ENCODE data around the gene SBF1.

SBF1 gene

DNA sequence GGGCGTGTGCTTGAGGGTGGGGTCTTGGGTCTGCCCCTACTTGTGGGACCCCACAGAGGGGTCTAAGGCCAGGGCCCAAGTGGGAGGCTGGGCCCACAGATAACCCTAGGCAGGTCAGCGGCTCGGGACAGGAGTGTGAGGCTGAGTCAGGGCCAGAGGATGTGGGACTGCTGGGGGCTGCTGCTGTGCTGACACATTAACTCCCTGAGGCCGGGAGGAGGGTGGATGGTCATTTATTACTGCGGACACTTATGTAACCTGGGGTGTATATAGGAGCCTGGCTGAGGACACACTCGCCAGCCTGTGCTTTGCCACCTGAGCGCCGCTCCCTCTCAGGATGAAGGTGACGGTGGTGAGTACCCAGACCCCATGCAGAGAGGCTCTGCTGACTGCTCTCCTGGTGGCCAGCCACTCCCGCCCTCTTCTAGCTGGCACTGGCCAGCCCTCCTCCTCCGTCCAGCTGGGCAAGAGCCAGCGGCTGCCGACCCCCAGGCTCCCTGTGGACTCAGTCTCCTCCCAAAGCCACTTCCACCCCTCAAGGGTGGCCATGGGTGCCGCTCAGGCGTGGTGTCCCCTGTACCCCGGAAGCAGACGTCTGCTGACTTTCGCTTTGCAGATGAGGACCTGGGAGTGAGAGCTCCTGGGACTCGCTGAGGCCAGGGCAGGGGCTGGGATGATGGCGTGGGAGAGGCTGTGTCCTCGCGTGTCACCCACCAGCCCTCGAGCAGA, 11.9 kb upstream of the SBF1 start, which contains the start of gene MIOX:
Gene MIOX (plus strand): TSS at position 299 of the 729 bp plus-strand sequence. CDS start 39 bp downstream, at position 338.
- peak within 1 kb of the TSS; percentile 24; the same call in 1 of the 2 replicates for H3K27ac ChIP-seq
- TF ChIP-seq ZFX (IDR thresholded peaks at IDR 0.05) = no peak
- TF ChIP-seq, protein P1, sequence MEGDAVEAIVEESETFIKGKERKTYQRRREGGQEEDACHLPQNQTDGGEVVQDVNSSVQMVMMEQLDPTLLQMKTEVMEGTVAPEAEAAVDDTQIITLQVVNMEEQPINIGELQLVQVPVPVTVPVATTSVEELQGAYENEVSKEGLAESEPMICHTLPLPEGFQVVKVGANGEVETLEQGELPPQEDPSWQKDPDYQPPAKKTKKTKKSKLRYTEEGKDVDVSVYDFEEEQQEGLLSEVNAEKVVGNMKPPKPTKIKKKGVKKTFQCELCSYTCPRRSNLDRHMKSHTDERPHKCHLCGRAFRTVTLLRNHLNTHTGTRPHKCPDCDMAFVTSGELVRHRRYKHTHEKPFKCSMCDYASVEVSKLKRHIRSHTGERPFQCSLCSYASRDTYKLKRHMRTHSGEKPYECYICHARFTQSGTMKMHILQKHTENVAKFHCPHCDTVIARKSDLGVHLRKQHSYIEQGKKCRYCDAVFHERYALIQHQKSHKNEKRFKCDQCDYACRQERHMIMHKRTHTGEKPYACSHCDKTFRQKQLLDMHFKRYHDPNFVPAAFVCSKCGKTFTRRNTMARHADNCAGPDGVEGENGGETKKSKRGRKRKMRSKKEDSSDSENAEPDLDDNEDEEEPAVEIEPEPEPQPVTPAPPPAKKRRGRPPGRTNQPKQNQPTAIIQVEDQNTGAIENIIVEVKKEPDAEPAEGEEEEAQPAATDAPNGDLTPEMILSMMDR (conservative IDR thresholded peaks at IDR 0.05) = no peak

DNA sequence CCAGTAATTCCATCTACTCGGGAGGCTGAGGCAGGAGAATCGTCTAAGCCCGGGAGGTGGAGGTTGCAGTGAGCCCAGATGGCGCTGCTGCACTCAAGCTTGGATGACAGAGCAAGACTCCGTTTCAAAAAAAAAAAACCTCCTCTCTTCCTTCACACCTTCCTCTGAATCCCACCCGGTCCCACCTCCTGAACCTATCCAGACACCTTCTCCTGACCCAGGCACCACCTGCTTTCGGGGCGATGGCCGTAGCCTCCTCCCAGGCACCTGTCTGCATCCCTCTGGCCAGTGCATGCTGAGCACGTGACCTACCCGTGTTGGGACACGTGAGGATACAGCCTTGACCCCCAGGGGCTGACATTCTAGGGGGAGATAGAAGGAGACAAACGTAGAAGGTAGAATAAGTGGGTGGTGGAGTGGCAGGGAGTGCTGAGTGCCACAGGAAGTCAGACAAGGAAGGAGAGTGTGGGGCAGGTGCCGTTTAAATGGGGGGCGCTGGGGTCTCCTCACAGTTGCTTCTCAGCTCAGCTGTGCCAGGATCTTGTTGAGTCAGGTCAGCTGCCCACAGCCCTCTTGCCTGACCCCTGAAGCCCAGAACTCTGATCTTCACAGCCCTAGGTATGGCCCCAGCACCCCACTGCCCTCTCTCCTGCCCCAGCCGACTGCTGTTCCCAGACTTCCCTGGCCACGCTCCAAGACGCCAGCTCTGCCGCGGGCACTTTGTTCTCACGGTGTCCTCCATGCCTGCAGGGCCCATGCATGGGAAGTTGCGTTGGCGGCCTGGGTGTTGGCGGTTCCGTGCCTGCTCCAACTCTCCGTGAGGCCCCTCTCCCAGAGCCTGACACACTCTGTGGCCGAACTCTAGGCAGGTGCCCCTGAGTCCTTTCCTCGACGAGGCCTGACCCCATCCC, 10.6 kb upstream of the SBF1 start:
- peak overlapping the region; percentile 24; the same call in 1 of the 2 replicates for H3K27ac ChIP-seq
- TF ChIP-seq ZFX (IDR thresholded peaks at IDR 0.05) = no peak
- TF ChIP-seq, protein P1 (conservative IDR thresholded peaks at IDR 0.05) = no peak

DNA sequence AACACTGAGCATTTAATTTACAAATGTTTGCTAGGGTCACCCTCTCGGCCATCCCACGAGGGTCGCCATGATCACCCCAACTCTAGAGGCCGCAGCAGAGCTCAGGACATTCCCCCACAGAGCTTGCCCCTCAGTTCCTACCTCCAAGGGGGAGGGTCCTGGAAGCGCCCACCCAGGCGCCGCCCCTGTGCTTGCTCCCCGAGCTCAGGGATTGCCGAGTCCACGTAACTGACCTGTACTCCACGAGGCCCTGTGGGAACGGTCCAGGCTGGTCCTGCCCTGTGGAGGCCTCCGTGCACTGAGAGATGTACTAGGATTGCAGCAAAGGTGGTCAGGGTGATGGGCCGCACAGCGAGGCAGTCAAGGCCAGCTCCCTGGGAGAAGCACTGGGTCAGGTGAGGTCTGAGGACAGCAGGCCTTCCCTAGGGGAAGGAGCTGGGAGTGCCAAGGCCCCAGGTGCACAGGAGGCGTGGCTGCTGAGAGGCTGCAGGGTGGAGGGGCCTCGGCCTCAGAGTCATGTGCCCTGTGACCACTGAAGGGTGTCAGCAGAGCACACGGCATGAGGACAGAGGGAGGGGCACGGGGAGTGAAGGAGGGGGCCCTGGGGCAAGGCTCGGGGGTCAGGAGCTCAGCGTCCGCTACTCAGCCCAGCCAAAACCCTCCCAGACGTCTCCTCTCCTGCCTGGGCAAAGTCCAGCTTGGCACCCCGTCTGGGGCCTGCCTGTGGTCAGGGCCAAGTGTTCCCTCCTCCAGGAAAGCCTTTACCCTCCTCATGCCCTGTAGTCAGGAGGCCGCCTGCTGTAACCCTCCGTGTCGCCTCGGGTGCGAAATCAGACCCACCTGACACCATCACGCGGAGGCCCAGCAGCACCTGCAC, 9.4 kb upstream of the SBF1 start:
- no peak overlapping the region for H3K27ac ChIP-seq
- no peak for TF ChIP-seq ZFX (IDR thresholded peaks at IDR 0.05)
- TF ChIP-seq, protein P1 (conservative IDR thresholded peaks at IDR 0.05) = no peak

DNA sequence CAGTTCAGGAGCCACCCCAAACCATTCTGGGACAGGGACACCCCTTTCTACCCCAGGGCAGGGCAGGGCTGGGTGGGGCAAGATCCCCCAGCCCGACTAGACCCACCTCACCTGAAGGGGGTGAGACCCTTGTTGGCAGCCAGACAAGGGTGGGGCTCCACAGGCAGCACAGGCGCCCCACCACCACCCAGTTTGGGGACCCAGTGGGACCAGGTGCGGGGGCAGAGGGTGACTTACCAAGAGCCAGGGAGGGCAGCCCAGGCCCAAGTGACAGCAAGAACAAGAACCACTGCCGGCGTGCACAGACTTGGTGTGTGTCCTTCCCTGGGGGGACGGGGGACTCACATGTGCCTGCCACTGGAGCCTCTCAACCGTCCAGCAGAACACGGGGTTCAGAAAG, 8.7 kb upstream of the SBF1 start:
- no peak for TF ChIP-seq ZFX (IDR thresholded peaks at IDR 0.05)
- TF ChIP-seq, protein P1 (conservative IDR thresholded peaks at IDR 0.05) = no peak
- H3K27ac ChIP-seq = no peak overlapping the region

DNA sequence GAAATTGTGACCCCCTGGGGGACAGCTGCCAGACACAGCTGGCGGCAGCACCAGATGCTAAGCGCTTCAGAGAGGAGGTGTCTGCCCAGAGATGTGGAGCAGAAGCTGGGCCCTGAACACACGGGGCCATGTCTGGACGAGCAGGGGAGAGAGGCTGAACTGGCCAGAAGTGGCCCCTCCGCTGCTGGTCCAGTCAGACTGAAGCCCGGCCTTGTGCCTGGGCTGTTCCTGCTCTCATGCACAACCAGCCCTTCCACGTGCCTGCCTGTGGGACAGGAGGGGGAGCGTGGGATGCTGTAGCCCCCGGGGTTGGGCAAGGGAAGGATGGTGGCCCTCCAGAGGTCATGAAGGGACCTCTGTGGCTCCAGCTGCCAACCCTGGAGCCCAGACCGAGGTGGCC, 8.3 kb upstream of the SBF1 start:
- TF ChIP-seq, protein P1 (conservative IDR thresholded peaks at IDR 0.05) = no peak
- no peak for TF ChIP-seq ZFX (IDR thresholded peaks at IDR 0.05)

DNA sequence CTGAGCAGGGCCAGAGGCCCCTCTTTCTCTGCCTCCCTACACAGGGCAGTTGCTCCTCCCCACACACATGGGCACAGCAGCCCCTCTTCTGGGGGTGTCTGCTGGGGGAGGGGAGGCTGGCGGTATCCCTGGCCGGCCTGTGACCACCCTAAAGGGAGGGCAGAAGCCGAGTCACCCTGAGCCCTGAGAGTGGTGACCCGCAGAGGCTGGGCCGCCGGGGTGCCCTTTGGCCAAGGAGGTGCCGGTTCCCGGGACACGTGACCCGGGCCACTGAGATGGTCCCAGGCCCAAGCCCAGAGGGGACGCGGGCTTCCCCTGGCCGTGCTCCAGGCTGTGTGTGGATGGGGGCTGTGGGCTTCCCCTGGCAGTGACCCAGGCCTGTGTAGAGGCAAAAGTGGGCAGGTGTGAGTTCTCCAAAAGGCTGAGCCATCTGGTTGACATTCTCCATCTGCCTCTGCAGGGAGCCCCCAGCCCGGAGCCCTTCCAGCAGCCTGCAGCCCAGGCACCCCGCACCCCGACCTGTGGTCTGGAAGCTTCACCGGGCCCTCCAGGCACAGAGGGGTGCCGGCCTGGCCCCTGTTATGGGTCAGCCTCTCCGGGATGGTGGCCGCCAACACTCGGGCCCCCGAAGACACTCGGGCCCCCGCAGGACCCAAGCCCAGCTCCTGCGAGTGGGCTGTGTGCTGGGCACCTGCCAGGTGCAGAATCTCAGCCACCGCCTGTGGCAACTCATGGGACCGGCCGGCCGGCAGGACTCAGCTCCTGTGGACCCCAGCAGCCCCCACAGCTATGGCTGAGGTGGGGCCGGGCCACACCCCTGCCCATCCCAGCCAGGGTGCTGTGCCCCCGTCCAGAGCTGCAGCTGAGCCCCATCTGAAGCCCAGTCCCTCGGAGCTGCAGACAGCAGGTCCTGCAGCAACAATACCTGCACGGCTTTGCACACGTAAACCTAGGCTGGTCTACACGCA, 7.6 kb upstream of the SBF1 start:
- H3K27ac ChIP-seq = peak overlapping the region; percentile 85
- TF ChIP-seq, protein P1 (conservative IDR thresholded peaks at IDR 0.05) = no peak
- 0 out of 2 replicates have a peak, but pooled peaks have one; percentile 1 for TF ChIP-seq ZFX (IDR thresholded peaks at IDR 0.05)

More for the DNA sequence above, 8.3 kb upstream of the SBF1 start:
- peak overlapping the region; percentile 85; the same call in 1 of the 2 replicates for H3K27ac ChIP-seq

Data from C4-2B (cell line).